GM19395 (cell line): ENCODE results near the gene ADAMTS17.

Source experiments
- ATAC-seq: cut with Tn5 transposase; IDR thresholded peaks from one replicate; pipeline ENCODE4 v1.9.1; 2021; ENCODE audit warnings: mild to moderate bottlenecking, moderate library complexity; ENCODE audit not compliant: unreplicated experiment

The ADAMTS17 gene

GRCh38 chr15:100143378-100143777, 198.4 kb downstream of the ADAMTS17 start:
- no peak for ATAC-seq

GRCh38 chr15:100141311-100142001, 200.3 kb downstream of the ADAMTS17 start:
- no peak for ATAC-seq

GRCh38 chr15:100140527-100141308, 201.1 kb downstream of the ADAMTS17 start:
- no peak for ATAC-seq

- ATAC-seq: no peak
Observed at GRCh38 chr15:100134586-100134985, 207.2 kb downstream of the ADAMTS17 start.

- ATAC-seq: no peak
Observed at GRCh38 chr15:100134089-100134583, 207.6 kb downstream of the ADAMTS17 start.

GRCh38 chr15:100133001-100133400, 208.8 kb downstream of the ADAMTS17 start:
- no peak for ATAC-seq

GRCh38 chr15:100132309-100132708, 209.5 kb downstream of the ADAMTS17 start:
- ATAC-seq: no peak

GRCh38 chr15:100131321-100132224, 210.2 kb downstream of the ADAMTS17 start:
- ATAC-seq: no peak

GRCh38 chr15:100129677-100130076, 212.1 kb downstream of the ADAMTS17 start:
- ATAC-seq: no peak

- ATAC-seq: no peak
Observed at GRCh38 chr15:100125401-100126191, 216.2 kb downstream of the ADAMTS17 start.

- ATAC-seq: no peak
Observed at GRCh38 chr15:100124936-100125335, 216.8 kb downstream of the ADAMTS17 start.

GRCh38 chr15:100124361-100124760, 217.4 kb downstream of the ADAMTS17 start:
- ATAC-seq: no peak

- no peak for ATAC-seq
Observed at GRCh38 chr15:100123611-100124010, 218.2 kb downstream of the ADAMTS17 start.

- ATAC-seq: no peak
Observed at GRCh38 chr15:100121285-100121684, 220.5 kb downstream of the ADAMTS17 start.

GRCh38 chr15:100120111-100120510, 221.7 kb downstream of the ADAMTS17 start:
- ATAC-seq: no peak

GRCh38 chr15:100118546-100118945, 223.2 kb downstream of the ADAMTS17 start:
- ATAC-seq: no peak

- ATAC-seq: no peak
Observed at GRCh38 chr15:100116416-100117190, 225.2 kb downstream of the ADAMTS17 start.

- no peak for ATAC-seq
Observed at GRCh38 chr15:100115711-100116090, 226.1 kb downstream of the ADAMTS17 start.

- ATAC-seq: no peak
Observed at GRCh38 chr15:100115066-100115710, 226.6 kb downstream of the ADAMTS17 start.
